Measurements from ENCODE around the gene IL2RA. TPM values are rescaled to one million over a fixed set of nuclear protein-coding genes. Genes with fewer than 3 reads are reported as not detected.

Gene IL2RA
- total and polyA plus RNA-seq, 10 of the 15 experiments (the other 5 are each of a cell fraction or from before 2014, with no cell fraction given): 2.2 to 6.0 (median 4.9) TPM

GRCh38 chr10:6088721-6089333 lies 26.7 kb upstream of the IL2RA start, which contains the start of gene RBM17 (continued):
- TF ChIP-seq ZNF687 (IDR thresholded peaks at IDR 0.05): peak; percentile 89
- TF ChIP-seq JUND (IDR thresholded peaks at IDR 0.05; ENCODE audit: low read depth, low read length): 0 out of 2 replicates have a peak, but pooled peaks have one; percentile 6
- TF ChIP-seq ZBED1 (IDR thresholded peaks at IDR 0.05; ENCODE audit: borderline replicate concordance): 0 out of 2 replicates have a peak, but pooled peaks have one; percentile 27
- peak; percentile 99 for TF ChIP-seq NR2F1 (conservative IDR thresholded peaks at IDR 0.05)
- TF ChIP-seq NFIC (IDR thresholded peaks at IDR 0.05; ENCODE audit: low read depth, low read length): no peak
- peak; percentile 100 for TF ChIP-seq IKZF1 (conservative IDR thresholded peaks at IDR 0.05)
- peak; percentile 62; the same call in 1 of the 2 replicates for TF ChIP-seq HCFC1 (IDR thresholded peaks at IDR 0.05; ENCODE audit: low read length)
- peak; percentile 89 for TF ChIP-seq YY1 (IDR thresholded peaks at IDR 0.05; ENCODE audit: low read depth, low read length)
- 0 out of 2 replicates have a peak, but pooled peaks have one; percentile 50 for TF ChIP-seq PML (IDR thresholded peaks at IDR 0.05; ENCODE audit: low read length)
- TF ChIP-seq NFYA (IDR thresholded peaks at IDR 0.05; ENCODE audit: borderline replicate concordance, low read depth, low read length): no peak
- no peak for TF ChIP-seq FOS (IDR thresholded peaks at IDR 0.05; ENCODE audit: borderline replicate concordance, extremely low read depth, insufficient read length)
- TF ChIP-seq JUNB (IDR thresholded peaks at IDR 0.05): no peak
- TF ChIP-seq CBX5 (IDR thresholded peaks at IDR 0.05; ENCODE audit: low read depth): peak; percentile 82
- TF ChIP-seq NBN (IDR thresholded peaks at IDR 0.05): peak; percentile 54; the same call in 1 of the 2 replicates
- peak; percentile 100; a peak in 5 of 6 replicates for TF ChIP-seq CTCF (IDR thresholded peaks at IDR 0.05 in 2 of 3, conservative IDR thresholded peaks at IDR 0.05 in 1 of 3; ENCODE audit: control insufficient read depth in 2 of 3, extremely low read depth in 1 of 3, insufficient read depth in 1 of 3, low read depth in 3 of 3, low read length in 3 of 3)
- TF ChIP-seq TARDBP (IDR thresholded peaks at IDR 0.05; ENCODE audit: borderline replicate concordance): 0 out of 2 replicates have a peak, but pooled peaks have one; percentile 51
- TF ChIP-seq MAX (IDR thresholded peaks at IDR 0.05; ENCODE audit: low read depth, low read length): 0 out of 2 replicates have a peak, but pooled peaks have one; percentile 44
- peak; percentile 54 for TF ChIP-seq SIN3A (IDR thresholded peaks at IDR 0.05; ENCODE audit: low read depth, low read length)
- peak; percentile 92 for TF ChIP-seq NRF1 (conservative IDR thresholded peaks at IDR 0.05; ENCODE audit: low read depth, low read length)
- TF ChIP-seq, protein P1, sequence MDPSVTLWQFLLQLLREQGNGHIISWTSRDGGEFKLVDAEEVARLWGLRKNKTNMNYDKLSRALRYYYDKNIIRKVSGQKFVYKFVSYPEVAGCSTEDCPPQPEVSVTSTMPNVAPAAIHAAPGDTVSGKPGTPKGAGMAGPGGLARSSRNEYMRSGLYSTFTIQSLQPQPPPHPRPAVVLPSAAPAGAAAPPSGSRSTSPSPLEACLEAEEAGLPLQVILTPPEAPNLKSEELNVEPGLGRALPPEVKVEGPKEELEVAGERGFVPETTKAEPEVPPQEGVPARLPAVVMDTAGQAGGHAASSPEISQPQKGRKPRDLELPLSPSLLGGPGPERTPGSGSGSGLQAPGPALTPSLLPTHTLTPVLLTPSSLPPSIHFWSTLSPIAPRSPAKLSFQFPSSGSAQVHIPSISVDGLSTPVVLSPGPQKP (IDR thresholded peaks at IDR 0.05; ENCODE audit: low read depth, low read length): no peak
- TF ChIP-seq, protein P2, sequence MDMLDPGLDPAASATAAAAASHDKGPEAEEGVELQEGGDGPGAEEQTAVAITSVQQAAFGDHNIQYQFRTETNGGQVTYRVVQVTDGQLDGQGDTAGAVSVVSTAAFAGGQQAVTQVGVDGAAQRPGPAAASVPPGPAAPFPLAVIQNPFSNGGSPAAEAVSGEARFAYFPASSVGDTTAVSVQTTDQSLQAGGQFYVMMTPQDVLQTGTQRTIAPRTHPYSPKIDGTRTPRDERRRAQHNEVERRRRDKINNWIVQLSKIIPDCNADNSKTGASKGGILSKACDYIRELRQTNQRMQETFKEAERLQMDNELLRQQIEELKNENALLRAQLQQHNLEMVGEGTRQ (IDR thresholded peaks at IDR 0.05; ENCODE audit: borderline replicate concordance, low read depth, low read length): no peak
- TF ChIP-seq SUZ12 (IDR thresholded peaks at IDR 0.05; ENCODE audit: unreplicated experiment): peak; percentile 84
